Muscle layer of duodenum (tissue), 2 donors: ENCODE measurements around the gene LBP.

Source experiments
- H3K27ac ChIP-seq: one replicate; pipeline ENCODE4 v1.7.0; 2013; ENCODE audit warnings: mild to moderate bottlenecking, low read length
- H3K27me3 ChIP-seq: one replicate; pipeline ENCODE4 v1.7.0; 2013; ENCODE audit warnings: low read depth, mild to moderate bottlenecking, control low read depth, low read length
- H3K36me3 ChIP-seq, 2 donors: one replicate each; pipeline ENCODE4 v1.7.0; 2013; ENCODE audit warnings: low read length in 2 of 2, control low read depth in 1 of 2, mild to moderate bottlenecking in 1 of 2; ENCODE audit not compliant: insufficient read depth in 2 of 2, control insufficient read depth in 1 of 2
- H3K4me1 ChIP-seq, 2 donors: one replicate each; pipeline ENCODE4 v1.7.0; 2013; ENCODE audit warnings: low read length in 2 of 2, mild to moderate bottlenecking in 2 of 2, control low read depth in 1 of 2, moderate library complexity in 1 of 2; ENCODE audit not compliant: insufficient read depth in 2 of 2, control insufficient read depth in 1 of 2
- H3K4me3 ChIP-seq, 2 donors: one replicate each; pipeline ENCODE4 v1.7.0; 2013; ENCODE audit warnings: low read length in 2 of 2, low read depth in 1 of 2, mild to moderate bottlenecking in 1 of 2
- H3K9me3 ChIP-seq, 2 donors: one replicate each; pipeline ENCODE4 v1.7.0; 2013; ENCODE audit warnings: low read length in 2 of 2, control low read depth in 1 of 2, mild to moderate bottlenecking in 1 of 2; ENCODE audit not compliant: control insufficient read depth in 1 of 2
- donor health status: healthy.

LBP gene

DNA sequence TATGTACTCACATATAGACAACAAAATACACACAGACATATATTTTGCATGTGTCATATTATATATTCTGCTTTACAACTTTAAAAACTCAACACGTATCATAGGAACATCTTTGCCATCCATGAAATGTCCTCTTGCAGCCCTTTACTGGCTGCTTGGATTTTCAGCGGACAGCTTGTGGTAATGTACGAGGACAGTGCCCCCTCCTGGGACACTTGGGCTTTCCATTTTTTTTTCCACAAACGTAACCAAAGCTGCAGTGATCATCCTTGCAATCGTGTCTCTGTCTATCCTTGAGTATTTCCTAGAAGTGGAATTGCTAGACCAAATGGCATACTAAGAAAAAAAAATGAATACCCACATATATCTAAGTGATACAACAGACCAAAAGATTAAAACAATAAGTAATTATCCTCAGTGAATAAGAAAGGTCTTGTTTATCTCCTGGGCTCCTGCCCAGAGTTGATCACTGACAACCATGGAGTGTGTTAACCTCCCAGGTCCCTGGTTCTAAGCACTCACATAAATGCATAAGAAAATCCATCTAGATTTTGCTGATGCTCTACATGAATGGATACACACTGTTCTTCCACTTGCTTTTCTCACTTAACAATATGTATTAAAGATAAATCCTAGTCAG, 24.2 kb upstream of the LBP start:
- Histone ChIP-seq H3K27me3 (no peaks in the 10 kb centered on the region), H3K4me3 (no peak overlapping the region), H3K36me3 (no peaks in the 10 kb centered on the region), H3K9me3 (no peaks in the 10 kb centered on the region), H3K4me1 (no peaks in the 10 kb centered on the region), H3K27ac (no peak overlapping the region)

DNA sequence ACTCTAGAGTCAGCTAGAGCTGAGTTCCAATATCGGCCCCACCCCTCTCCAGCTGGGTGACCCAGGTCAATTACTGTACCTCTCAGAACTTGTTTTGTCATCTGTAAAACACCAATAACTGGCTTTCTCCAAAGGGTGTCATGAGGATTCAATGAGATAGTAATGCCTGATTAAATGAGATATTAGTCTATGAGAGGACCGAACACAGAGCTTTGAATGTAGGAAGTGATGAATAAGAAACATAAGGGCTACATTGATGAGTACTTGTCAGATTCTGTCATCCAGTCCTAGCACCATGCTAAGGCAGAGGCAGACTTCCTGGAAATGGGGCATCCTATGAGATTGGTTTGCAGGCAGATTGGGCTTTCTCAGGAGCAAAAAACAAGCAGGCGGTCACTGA, 22.1 kb upstream of the LBP start:
- H3K27me3 ChIP-seq = no peaks in the 10 kb centered on the region
- H3K27ac ChIP-seq = no peak overlapping the region
- no peaks in the 10 kb centered on the region for H3K36me3 ChIP-seq
- H3K9me3 ChIP-seq = no peaks in the 10 kb centered on the region
- H3K4me3 ChIP-seq = no peak overlapping the region
- no peaks in the 10 kb centered on the region for H3K4me1 ChIP-seq

DNA sequence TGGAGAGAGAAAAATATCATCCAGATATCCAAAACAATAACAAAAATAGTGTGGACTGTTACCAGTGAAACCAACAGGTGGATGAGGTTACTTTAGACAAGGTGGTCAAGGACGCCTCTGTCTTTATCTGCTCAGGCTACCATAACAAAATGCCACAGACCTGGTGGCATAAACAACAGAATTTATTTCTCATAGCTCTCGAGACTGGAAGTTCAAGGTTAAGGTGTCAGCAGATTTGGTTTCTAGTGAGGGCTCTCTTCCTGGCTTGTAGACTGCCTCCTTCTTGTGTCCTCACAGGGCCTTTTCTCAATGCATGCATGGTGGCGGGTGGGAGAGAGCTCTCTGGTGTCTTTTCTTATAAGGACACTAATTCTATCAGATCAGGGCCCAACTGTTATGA, 21.1 kb upstream of the LBP start:
- Histone ChIP-seq H3K4me3 (no peak overlapping the region), H3K27ac (no peak overlapping the region)

DNA sequence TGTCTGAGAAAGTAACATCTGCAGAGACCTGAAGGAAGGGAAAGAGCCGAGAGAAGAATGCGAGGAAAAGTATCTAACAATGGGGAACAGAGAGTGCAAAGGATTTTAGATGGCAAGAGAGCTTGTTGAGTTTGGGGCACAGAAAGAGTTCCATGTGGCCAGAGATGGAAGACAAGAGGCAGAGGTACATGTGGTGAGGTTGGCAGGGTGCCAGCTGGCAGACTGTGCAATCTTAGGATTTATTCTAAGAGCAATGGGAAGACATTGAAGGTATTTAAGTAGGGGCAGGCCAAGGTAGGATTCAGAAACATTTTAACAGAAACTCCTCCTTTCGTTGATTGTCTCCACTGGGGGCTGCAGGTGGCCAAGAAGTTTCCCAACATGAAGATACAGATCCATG, 20.4 kb upstream of the LBP start:
- H3K27me3 ChIP-seq = no peaks in the 10 kb centered on the region
- H3K4me1 ChIP-seq = no peaks in the 10 kb centered on the region
- H3K4me3 ChIP-seq = no peak overlapping the region
- H3K9me3 ChIP-seq = no peaks in the 10 kb centered on the region
- H3K36me3 ChIP-seq = no peaks in the 10 kb centered on the region
- no peak overlapping the region for H3K27ac ChIP-seq

More for the DNA sequence above, 21.1 kb upstream of the LBP start:
- H3K27me3 ChIP-seq = no peaks in the 10 kb centered on the region
- no peaks in the 10 kb centered on the region for H3K4me1 ChIP-seq
- H3K36me3 ChIP-seq = no peaks in the 10 kb centered on the region
- H3K9me3 ChIP-seq = no peaks in the 10 kb centered on the region

DNA sequence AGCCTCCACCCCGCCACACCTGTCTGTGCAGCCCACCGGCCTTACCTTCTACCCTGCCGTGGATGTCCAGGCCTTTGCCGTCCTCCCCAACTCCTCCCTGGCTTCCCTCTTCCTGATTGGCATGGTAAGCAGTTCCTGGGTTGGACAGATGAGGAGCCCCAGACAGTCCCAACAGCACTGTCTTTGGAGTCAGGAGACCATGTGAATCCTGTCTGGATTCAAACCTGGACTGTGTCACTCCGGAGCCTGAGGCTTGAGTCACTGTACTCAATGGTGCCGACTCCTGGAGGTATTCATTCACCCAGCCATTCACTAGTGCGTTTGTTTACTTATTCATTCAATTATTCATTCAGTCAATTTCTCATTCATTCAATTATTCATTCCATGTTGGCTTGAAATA, 20.0 kb upstream of the LBP start:
- no peaks in the 10 kb centered on the region for H3K36me3 ChIP-seq

DNA sequence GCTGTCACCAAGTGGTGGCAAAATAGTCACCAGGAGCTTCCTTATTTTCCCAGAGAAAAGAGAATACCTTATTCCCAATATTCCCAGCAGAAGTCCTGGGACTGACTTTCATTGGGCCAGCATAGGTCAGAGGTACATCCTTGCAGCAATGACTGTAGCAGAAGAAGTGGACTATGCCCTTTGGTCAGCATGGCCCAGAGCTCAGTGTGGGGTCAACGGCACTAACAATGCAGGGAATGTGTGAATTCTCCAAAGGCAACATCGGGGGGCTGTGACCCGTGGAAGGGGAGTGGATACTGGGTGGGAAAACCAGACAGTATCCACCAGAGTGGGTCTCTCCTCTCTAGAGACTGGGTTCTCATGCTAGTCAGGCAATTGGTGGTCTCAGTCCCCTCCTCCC, 15.6 kb upstream of the LBP start:
- Histone ChIP-seq H3K36me3 (no peaks in the 10 kb centered on the region), H3K27me3 (no peaks in the 10 kb centered on the region), H3K27ac (no peak overlapping the region), H3K4me1 (no peaks in the 10 kb centered on the region), H3K9me3 (no peaks in the 10 kb centered on the region), H3K4me3 (no peak overlapping the region)

More for the DNA sequence above, 20.0 kb upstream of the LBP start:
- no peaks in the 10 kb centered on the region for H3K4me1 ChIP-seq
- no peaks in the 10 kb centered on the region for H3K9me3 ChIP-seq
- no peak overlapping the region for H3K27ac ChIP-seq
- no peaks in the 10 kb centered on the region for H3K27me3 ChIP-seq
- no peak overlapping the region for H3K4me3 ChIP-seq

DNA sequence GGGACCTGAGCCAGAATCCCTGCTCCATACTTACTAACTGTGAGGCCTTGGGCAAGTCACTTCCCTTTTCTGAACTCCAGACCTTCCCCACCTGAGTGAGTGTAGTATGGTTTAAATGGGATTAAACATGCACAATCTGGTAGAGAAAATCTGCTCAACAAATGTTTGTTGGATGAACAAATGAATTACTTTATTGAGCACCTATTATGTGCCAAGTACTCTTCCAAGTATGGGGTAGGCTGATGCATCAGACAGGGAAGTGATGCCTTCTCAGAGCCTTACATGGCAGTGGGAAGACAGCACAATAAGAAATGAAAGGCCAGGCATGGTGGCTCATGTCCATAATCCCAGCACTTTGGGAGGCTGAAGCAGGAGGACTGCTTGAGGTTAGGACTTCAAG, 15.0 kb upstream of the LBP start:
- no peaks in the 10 kb centered on the region for H3K9me3 ChIP-seq
- no peak overlapping the region for H3K4me3 ChIP-seq
- no peak overlapping the region for H3K27ac ChIP-seq
- no peaks in the 10 kb centered on the region for H3K4me1 ChIP-seq
- H3K36me3 ChIP-seq = no peaks in the 10 kb centered on the region
- no peaks in the 10 kb centered on the region for H3K27me3 ChIP-seq

DNA sequence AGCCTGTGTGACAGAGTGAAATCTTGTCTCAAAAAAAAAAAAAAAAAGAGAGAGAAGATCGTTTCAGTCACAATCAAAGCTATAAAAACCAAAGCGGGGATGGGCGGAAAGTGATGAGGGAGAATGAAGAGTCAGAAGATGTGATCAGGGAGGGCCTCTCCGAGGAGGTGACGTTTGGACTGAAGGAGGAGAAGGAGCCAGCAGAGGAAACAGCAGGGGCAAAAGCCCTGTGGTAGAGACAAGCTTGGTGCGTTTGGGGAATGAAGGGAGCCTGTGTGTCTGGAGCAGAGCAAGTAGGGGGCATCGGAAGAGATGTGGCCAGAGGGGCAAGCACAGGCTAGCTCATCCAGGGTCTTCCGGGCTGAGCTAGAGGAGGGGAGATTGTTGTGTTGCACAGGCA, 14.5 kb upstream of the LBP start:
- H3K36me3 ChIP-seq = no peaks in the 10 kb centered on the region
- no peaks in the 10 kb centered on the region for H3K9me3 ChIP-seq
- no peak overlapping the region for H3K27ac ChIP-seq
- H3K4me3 ChIP-seq = no peak overlapping the region
- peaks cover 5% of the 10 kb centered on the region for H3K27me3 ChIP-seq
- H3K4me1 ChIP-seq = no peaks in the 10 kb centered on the region

DNA sequence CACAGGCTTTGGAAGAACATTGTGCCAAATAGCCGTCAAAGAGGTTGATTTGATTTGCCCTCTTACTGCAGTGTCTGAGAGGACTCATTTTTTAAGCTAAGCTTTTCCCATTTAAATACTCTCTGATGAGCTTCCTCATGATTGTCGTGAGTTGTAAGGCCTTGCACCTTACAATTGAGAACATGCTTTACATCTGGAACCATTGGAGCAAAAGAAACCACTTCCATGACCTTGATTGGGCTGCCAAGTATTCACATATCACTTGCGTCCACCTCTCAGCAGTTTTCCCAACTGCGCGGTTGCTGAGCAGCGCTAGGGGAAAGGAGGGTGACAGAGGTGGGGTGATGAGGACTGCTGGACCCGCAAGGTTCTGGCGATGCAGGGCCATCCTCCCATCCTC, 12.3 kb upstream of the LBP start:
- H3K27me3 ChIP-seq = peaks cover 9% of the 10 kb centered on the region
- H3K36me3 ChIP-seq = no peaks in the 10 kb centered on the region
- no peak overlapping the region for H3K4me3 ChIP-seq
- peaks cover 6 to 8% of the 10 kb centered on the region in 2 donors for H3K9me3 ChIP-seq
- no peak overlapping the region for H3K27ac ChIP-seq
- H3K4me1 ChIP-seq = no peaks in the 10 kb centered on the region

DNA sequence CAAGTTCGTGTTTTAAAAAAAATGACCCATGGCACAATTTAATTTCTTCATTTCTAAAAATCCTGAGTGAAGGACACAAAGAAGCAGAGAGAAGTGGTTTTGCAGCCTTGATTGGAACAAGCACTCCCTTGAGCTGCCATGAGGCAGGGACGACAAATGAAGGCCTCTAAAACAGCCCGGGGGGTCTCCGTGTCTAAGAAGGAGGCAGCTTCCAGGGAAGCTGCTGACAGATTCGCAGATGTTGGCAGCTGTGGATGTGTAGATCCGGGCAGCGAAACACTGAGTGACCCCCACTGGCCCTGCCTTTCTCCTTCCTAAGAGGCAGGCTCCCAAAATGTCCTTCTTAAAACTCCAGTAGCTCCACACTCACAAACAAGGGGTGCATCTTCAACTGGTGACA, 9.6 kb upstream of the LBP start:
- Histone ChIP-seq H3K4me1 (no peaks in the 10 kb centered on the region), H3K4me3 (no peak overlapping the region), H3K27ac (no peak overlapping the region), H3K36me3 (no peaks in the 10 kb centered on the region), H3K9me3 (peaks cover 6 to 8% of the 10 kb centered on the region in 2 donors), H3K27me3 (peaks cover 9% of the 10 kb centered on the region)

DNA sequence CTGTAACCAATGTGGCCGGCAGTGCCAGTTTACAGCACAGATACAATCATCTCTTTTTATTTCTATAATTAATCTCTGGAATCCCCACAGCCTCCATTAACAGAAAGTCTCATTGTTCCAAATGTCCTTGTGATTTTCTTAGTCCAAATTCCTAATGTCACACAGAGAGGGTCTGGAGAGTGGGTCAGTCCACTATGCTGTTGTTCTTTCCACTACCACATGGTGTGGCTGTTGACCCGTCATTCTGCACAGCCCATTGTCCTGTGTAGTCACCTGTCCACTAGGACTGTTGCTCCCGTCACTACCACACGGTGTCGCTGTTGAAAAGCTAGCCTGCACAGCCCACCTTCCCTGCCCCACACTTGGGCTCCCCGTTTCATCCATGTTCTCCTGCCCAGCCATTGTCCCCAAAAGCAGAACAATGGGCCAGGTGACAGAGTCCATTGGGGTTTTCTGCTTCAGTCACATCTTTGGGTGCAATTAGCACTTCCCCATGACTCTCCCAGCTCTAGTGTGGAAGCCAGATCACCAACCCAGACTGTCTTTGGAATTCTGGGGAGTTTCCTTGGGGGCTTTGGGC, 8.6 kb upstream of the LBP start:
- peaks cover 9% of the 10 kb centered on the region for H3K27me3 ChIP-seq
- H3K4me3 ChIP-seq = no peak overlapping the region
- H3K9me3 ChIP-seq = peaks cover 6 to 8% of the 10 kb centered on the region in 2 donors
- no peak overlapping the region for H3K27ac ChIP-seq
- H3K4me1 ChIP-seq = no peaks in the 10 kb centered on the region
- no peaks in the 10 kb centered on the region for H3K36me3 ChIP-seq
